Heart left ventricle (tissue), 16 donors: ENCODE results near the gene LINGO3. TPM values are rescaled to one million over a fixed set of nuclear protein-coding genes. Genes with fewer than 3 reads are reported as not detected.
A peak's percentile ranks its signal among the peaks of the same experiment; 100 is the strongest.

ENCODE experiments used
- ATAC-seq, 4 donors: fragments of 200-7000 bp; cut with Tn5 transposase; one replicate each; pipeline ENCODE4 v1.9.1; 2020 to 2022; ENCODE audit warnings: moderate library complexity in 4 of 4, mild to moderate bottlenecking in 3 of 4, moderate number of reproducible peaks in 1 of 4
- DNase-seq, 5 donors: peaks; one replicate each; pipeline ENCODE4 v3.0.0-alpha.2; 2020
- H3K27ac ChIP-seq, 12 donors: fragments of 200-600 bp; sonication (generic) in 4 of 12; one replicate each; pipeline versions ENCODE4 v1.5.0 to v1.8.0; 2016 to 2022; ENCODE audit warnings: mild to moderate bottlenecking in 2 of 12
- H3K27me3 ChIP-seq, 9 donors: fragments of 200-600 bp; sonication (generic) in 2 of 9; one replicate each; pipeline versions ENCODE4 v1.5.1 to v1.8.0; 2016 to 2022; ENCODE audit warnings: mild to moderate bottlenecking in 3 of 9
- H3K36me3 ChIP-seq, 9 donors: fragments of 200-600 bp; sonication (generic) in 2 of 9; one replicate each; pipeline versions ENCODE4 v1.5.0 to v1.8.0; 2018 to 2022; ENCODE audit warnings: mild to moderate bottlenecking in 2 of 9
- H3K4me1 ChIP-seq, 12 donors: fragments of 200-600 bp; sonication (generic) in 4 of 12; one replicate each; pipeline versions ENCODE4 v1.5.0 to v1.8.0; 2016 to 2022; ENCODE audit warnings: mild to moderate bottlenecking in 3 of 12
- H3K4me3 ChIP-seq, 12 donors: fragments of 200-600 bp; sonication (generic) in 4 of 12; one replicate each; pipeline versions ENCODE4 v1.5.0 to v1.8.0; 2017 to 2022; ENCODE audit warnings: mild to moderate bottlenecking in 9 of 12, moderate library complexity in 4 of 12
- H3K9me3 ChIP-seq, 12 donors: fragments of 200-600 bp; sonication (generic) in 4 of 12; one replicate each; pipeline versions ENCODE4 v1.5.0 to v1.8.0; 2016 to 2022; ENCODE audit warnings: mild to moderate bottlenecking in 1 of 12
- POLR2A ChIP-seq, 2 donors: fragments of 450-650 bp; IDR thresholded peaks; one replicate each; pipeline ENCODE4 v1.6.1; 2017; ENCODE audit warnings: antibody characterized with exemption in 2 of 2, mild to moderate bottlenecking in 2 of 2, moderate library complexity in 2 of 2
- whole genome bisulfite sequencing, 4 donors: extraction: QIAGEN DNeasy Blood & Tissue Kit in 2 of 4; methylation state at CpG; one replicate each; pipeline versions ENCODE4 v1.1.5 to v1.1.7; 2013 to 2018; 5-methylcytosine and 5-hydroxymethylcytosine counted together
- intact Hi-C, 10 donors: fragments of 100-400 bp; cut with DNase I; formaldehyde crosslinking; loops; one replicate each; pipeline versions ENCODE4 v1.11.1 to v1.14.2; 2022
- polyA plus RNA-seq, 2 donors: library from polyadenylated mRNA; stranded (reverse); fragments of 200-250 nt; gene quantifications; one replicate each; pipeline ENCODE4 v1.2.3, GENCODE V29; 2013
- total RNA-seq, 9 donors: library from RNA; depleted of rRNA in 2 of 9; stranded (reverse); fragments of >200 nt in 2 of 9; fragmentation: NEBNext Ultra II Directional in 3 of 9; extraction: Animal tissue kit (Norgen Biotek cat#: 25700) in 3 of 9; gene quantifications; one replicate each; pipeline versions ENCODE4 v1.1.0 to v1.2.4, GENCODE V29; 2016 to 2023
- TF ChIP-seq, protein P1 (sequence below), 12 donors: fragments of 200-600 bp; sonication (generic) in 4 of 12; IDR thresholded peaks; one replicate each; pipeline versions ENCODE4 v1.5.0 to v1.8.0; 2018 to 2022; ENCODE audit warnings: antibody characterized with exemption in 12 of 12, mild to moderate bottlenecking in 5 of 12
- donor health status: ischemic (EF 13 %, LVEDD 7.1; RV severe dilation, severe dysfunction).
- donor health status: healthy with polysubstance abuse.
- donor health status: DM: no; HTN: yes; CAD: no.
- donor health status: DM: no; HTN: no; CAD: no.
- donor health status: ischemic (EF 25% LVEDD 6.9; RV normal size, moderate dysfunction).
- donor health status: ischemic (EF 25% LVEDD 5.7; RV mildly dilated, moderate dysfunction).
- donor health status: healthy.
- donor health status: DM: yes; HTN: yes; CAD: no.
- donor health status: ischemic (EF 35%, LVEDD 5.7; RV mildly dilated, moderate dysfunction).
- donor health status: nonischemic (EF 11% LVEDD 7.7; RV severe dilation, severe dysfunction).
- donor health status: DM: yes; HTN: yes; CAD: no.
- donor health status: PGD.
- donor health status: ischemic (EF 29% LVEDD 5.4; RV normal size, mild dysfunction).
- donor health status: nonischemic (EF 23%, LVEDD 6.1; RV moderate dilation, normal function).

The LINGO3 gene
- total and polyA plus RNA-seq, 11 donors, result 0.50 TPM; not detected in 10

DNA sequence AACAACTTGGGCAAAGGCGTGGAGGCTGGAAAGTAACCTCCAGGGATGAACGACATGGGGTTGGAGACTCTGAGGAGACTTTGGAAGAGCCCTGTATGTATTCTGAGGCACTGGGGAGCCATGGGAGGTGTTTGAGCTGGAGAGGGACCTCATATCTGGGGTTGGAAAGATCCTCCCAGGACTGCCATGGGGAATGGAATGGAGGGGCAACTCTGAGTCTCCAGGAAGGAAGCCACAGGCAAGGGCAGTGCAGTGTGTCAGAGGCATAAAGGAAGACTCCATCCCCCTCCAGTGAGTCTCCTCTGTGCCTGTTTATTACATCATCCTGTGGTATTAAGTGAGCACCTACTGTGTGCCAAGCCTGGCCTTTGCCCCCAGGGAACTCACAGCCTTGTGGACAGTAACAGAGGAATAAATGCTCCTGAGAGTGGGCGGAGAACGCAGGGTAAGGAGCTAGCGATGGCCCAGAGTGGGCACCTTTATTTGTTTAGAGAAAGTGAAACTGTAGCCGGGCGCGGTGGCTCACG is 33.7 kb downstream of the LINGO3 start:
- Histone ChIP-seq H3K36me3 (peaks cover 0 to 45% (median 29%) of the 10 kb centered on the region in 9 donors), H3K27ac (peak overlapping the region in 11 of 12 donors; percentile 11 to 100 (median 78)), H3K4me1 (peaks cover 9 to 53% (median 41%) of the 10 kb centered on the region in 12 donors), H3K9me3 (no peaks in the 10 kb centered on the region), H3K27me3 (no peaks in the 10 kb centered on the region), H3K4me3 (peak overlapping the region in 7 of 12 donors; percentile 18 to 100 (median 96))
- TF ChIP-seq, protein P1, sequence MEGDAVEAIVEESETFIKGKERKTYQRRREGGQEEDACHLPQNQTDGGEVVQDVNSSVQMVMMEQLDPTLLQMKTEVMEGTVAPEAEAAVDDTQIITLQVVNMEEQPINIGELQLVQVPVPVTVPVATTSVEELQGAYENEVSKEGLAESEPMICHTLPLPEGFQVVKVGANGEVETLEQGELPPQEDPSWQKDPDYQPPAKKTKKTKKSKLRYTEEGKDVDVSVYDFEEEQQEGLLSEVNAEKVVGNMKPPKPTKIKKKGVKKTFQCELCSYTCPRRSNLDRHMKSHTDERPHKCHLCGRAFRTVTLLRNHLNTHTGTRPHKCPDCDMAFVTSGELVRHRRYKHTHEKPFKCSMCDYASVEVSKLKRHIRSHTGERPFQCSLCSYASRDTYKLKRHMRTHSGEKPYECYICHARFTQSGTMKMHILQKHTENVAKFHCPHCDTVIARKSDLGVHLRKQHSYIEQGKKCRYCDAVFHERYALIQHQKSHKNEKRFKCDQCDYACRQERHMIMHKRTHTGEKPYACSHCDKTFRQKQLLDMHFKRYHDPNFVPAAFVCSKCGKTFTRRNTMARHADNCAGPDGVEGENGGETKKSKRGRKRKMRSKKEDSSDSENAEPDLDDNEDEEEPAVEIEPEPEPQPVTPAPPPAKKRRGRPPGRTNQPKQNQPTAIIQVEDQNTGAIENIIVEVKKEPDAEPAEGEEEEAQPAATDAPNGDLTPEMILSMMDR (IDR thresholded peaks at IDR 0.05), result no peak
- TF ChIP-seq POLR2A (IDR thresholded peaks at IDR 0.05), result no peak
- WGBS, 4 donors, result 88 to 91% (median 89%) methylated on average over 9 of the region's 9 CpGs
- intact Hi-C loops, result loop anchor here in 9 of 10 donors (2.0 to 10.0 kb wide), 11 partner anchors 37 to 122 kb away; partner anchors contain the start of genes PLEKHJ1 (in 3 of the 9), SF3A2 (in 3 of the 9), AP3D1 (in 2 of the 9) and DOT1L (in 2 of the 9)
- ATAC-seq (no peak), DNase-seq (no peak)

DNA sequence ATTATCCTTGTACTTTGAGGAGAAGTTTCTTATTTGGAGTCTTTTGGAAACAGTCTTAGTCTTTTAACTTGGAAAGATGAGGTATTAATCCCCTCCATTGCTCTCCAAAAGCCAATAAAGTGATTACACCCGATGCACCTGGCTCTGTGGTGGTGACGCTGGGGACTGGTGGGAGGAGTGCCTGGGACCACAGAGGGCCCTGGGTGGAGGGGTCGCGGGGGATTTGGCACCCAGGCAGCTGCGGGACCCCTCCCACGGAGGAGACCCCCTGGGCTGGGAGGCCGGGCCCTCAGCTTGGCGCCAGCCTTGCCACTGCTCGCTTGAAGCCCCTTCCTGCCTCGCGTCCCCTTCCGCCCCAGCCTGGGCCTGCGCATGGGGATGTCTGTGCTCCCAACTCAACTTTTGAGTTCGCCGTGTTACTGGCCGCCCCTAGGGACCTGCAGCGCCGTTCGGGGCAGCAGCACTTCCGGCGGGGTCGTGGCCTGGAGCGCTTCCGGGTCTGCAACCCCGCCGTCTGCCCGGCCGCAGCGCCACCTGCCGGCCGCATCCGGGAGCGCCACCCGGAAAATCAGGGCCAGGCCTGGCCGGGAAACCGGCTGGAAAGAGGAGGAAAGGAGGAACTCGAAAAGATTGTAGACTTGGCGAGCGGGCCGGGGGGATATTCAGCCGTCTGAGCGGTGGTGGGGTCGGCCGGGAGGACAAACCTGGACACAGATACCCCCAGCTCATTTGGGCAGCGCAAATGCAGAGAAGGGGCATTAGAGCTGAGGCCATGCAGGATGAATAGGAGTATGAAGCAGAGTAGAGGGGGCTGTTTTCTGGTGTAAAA is 34.4 kb downstream of the LINGO3 start:
- Histone ChIP-seq H3K4me1 (peaks cover 9 to 57% (median 42%) of the 10 kb centered on the region in 12 donors), H3K36me3 (peaks cover 0 to 45% (median 29%) of the 10 kb centered on the region in 9 donors), H3K4me3 (peak overlapping the region in 9 of 12 donors; percentile 18 to 100 (median 39)), H3K9me3 (no peaks in the 10 kb centered on the region), H3K27me3 (no peaks in the 10 kb centered on the region), H3K27ac (peak overlapping the region in 11 of 12 donors; percentile 51 to 100 (median 78))
- intact Hi-C loops, result loop anchor here in 9 of 10 donors (1.0 to 10.0 kb wide), 13 partner anchors 36 to 121 kb away; partner anchors contain the start of genes PLEKHJ1 (in 7 of the 9), SF3A2 (in 7 of the 9), AP3D1 (in 2 of the 9) and DOT1L (in 2 of the 9)
- ATAC-seq (peak in 3 of 4 donors; percentile 5 to 23 (median 15)), DNase-seq (peak; percentile 78 to 90 (median 81))
- TF ChIP-seq, protein P1 (IDR thresholded peaks at IDR 0.05), result peak; percentile 93 to 99 (median 96)
- TF ChIP-seq POLR2A (IDR thresholded peaks at IDR 0.05), result no peak
- 11 to 18% (median 13%) methylated on average over 35 to 45 of the region's 45 CpGs for WGBS, 4 donors

DNA sequence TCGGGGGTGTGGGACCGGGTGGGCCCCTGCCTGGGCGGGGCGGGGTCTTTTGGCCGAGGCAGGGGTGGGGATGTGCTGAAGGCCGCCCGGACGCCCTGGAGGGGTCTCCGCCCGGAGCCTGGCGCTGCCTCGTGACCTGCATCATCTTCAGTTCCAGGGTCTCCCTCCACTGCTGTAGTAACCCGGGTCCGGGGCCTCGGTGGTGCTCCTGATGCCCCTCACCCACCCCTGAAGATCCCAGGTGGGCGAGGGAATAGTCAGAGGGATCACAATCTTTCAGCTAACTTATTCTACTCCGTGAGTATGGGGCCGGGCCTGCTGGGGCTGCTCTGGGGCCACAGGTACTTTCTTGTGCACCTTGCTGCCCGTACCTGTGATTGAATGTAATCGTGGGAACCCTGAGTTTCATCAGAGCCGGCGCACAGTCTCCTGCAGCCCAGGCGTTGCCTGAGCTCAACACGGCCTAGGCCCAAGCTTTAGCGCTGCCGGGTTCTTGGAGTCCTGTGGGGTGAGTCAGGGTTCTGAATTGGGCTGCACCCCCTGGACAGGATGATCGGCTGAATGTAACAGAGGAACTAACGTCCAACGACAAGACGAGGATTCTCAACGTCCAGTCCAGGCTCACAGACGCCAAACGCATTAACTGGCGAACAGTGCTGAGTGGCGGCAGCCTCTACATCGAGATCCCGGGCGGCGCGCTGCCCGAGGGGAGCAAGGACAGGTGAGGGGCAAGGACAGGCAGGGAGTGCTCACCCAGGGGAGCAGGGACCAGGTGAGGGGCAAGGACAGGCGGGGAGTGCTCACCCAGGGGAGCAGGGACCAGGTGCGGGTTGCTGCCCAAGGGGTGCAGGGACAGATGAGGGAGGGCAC is 36.5 kb downstream of the LINGO3 start:
- 26 to 38% (median 32%) methylated on average over 28 to 43 of the region's 43 CpGs for WGBS, 4 donors
- no peak for ATAC-seq
- peaks cover 0 to 40% (median 29%) of the 10 kb centered on the region in 9 donors for H3K36me3 ChIP-seq
- peaks cover 9 to 67% (median 49%) of the 10 kb centered on the region in 12 donors for H3K4me1 ChIP-seq
- H3K27ac ChIP-seq, result peak overlapping the region; percentile 91 to 100 (median 99)
- intact Hi-C loops, result loop anchor here in 9 of 10 donors (2.0 to 10.0 kb wide), 11 partner anchors 34 to 123 kb away; partner anchors contain the start of genes PLEKHJ1 (in 6 of the 9), SF3A2 (in 6 of the 9), AP3D1 (in 2 of the 9) and DOT1L (in 2 of the 9)
- H3K9me3 ChIP-seq, result no peaks in the 10 kb centered on the region
- TF ChIP-seq, protein P1 (IDR thresholded peaks at IDR 0.05), result no peak
- H3K4me3 ChIP-seq, result peak overlapping the region; percentile 87 to 100 (median 98)
- DNase-seq, result peak in 3 of 5 donors; percentile 33 to 65 (median 59)
- H3K27me3 ChIP-seq, result no peaks in the 10 kb centered on the region
